Neuronal stem cell (in vitro differentiated cells): ENCODE measurements around the gene HOXC10.

Experiments used
- DNase-seq: peaks from one replicate; pipeline ENCODE4 v3.0.0-alpha.2; 2013; ENCODE audit warnings: low spot score
- H2AFZ ChIP-seq: one replicate; pipeline ENCODE4 v1.6.1; 2013; ENCODE audit warnings: mild to moderate bottlenecking, low read length, inconsistent platforms
- H2AK5ac ChIP-seq: 2 replicates; pipeline ENCODE4 v1.6.1; 2013; ENCODE audit warnings: low read depth, mild to moderate bottlenecking, inconsistent platforms, low read length, moderate library complexity, mixed read lengths
- H2BK120ac ChIP-seq: 2 replicates; pipeline ENCODE4 v1.6.1; 2013; ENCODE audit warnings: low read depth, mild to moderate bottlenecking, inconsistent platforms, low read length, moderate library complexity, mixed read lengths
- H2BK12ac ChIP-seq: one replicate; pipeline ENCODE4 v1.6.1; 2013; ENCODE audit warnings: low read length, inconsistent platforms
- H2BK15ac ChIP-seq: 2 replicates; pipeline ENCODE4 v1.6.1; 2013; ENCODE audit warnings: mild to moderate bottlenecking, low read length, inconsistent platforms, mixed read lengths
- H2BK5ac ChIP-seq: one replicate; pipeline ENCODE4 v1.6.1; 2013; ENCODE audit warnings: inconsistent platforms, mild to moderate bottlenecking, low read length, moderate library complexity
- H3K14ac ChIP-seq: one replicate; pipeline ENCODE4 v1.6.1; 2013; ENCODE audit warnings: low read length, inconsistent platforms
- H3K18ac ChIP-seq: 2 replicates; pipeline ENCODE4 v1.6.1; 2013; ENCODE audit warnings: low read length, inconsistent platforms
- H3K23ac ChIP-seq: 2 replicates; pipeline ENCODE4 v1.6.1; 2013; ENCODE audit warnings: low read depth, mild to moderate bottlenecking, mixed read lengths, low read length, inconsistent platforms; ENCODE audit not compliant: poor library complexity
- H3K27ac ChIP-seq: replicated peaks from 3 replicates; pipeline ENCODE4 v1.5.1; 2013; ENCODE audit warnings: low read length, inconsistent platforms
- H3K27me3 ChIP-seq, 3 experiments: 2 replicates each; pipeline ENCODE4 v1.6.1; 2013; ENCODE audit warnings: low read length in 3 of 3, mild to moderate bottlenecking in 2 of 3, inconsistent platforms in 1 of 3, low read depth in 1 of 3, mixed read lengths in 1 of 3, moderate library complexity in 1 of 3; ENCODE audit not compliant: control insufficient read depth in 3 of 3, insufficient read depth in 3 of 3
- H3K36me3 ChIP-seq, 2 donors: replicated peaks in 1 of 2; 2 replicates each; pipeline ENCODE4 v1.6.1; 2013; ENCODE audit warnings: low read length in 2 of 2; ENCODE audit not compliant: control insufficient read depth in 2 of 2, insufficient read depth in 2 of 2
- H3K4ac ChIP-seq: 2 replicates; pipeline ENCODE4 v1.6.1; 2013; ENCODE audit warnings: inconsistent platforms, mild to moderate bottlenecking, low read length, moderate library complexity
- H3K4me1 ChIP-seq, 2 donors: 1 replicate in 1 of 2; 2 replicates in 1 of 2; pipeline ENCODE4 v1.6.1; 2013; ENCODE audit warnings: low read length in 2 of 2, low read depth in 1 of 2; ENCODE audit not compliant: control insufficient read depth in 2 of 2, insufficient read depth in 1 of 2
- H3K4me2 ChIP-seq: one replicate; pipeline ENCODE4 v1.6.1; 2013; ENCODE audit warnings: mild to moderate bottlenecking, low read length, inconsistent platforms; ENCODE audit not compliant: insufficient read depth, poor library complexity, severe bottlenecking
- H3K4me3 ChIP-seq, 2 donors: 2 replicates each; pipeline ENCODE4 v1.5.1; 2013; ENCODE audit warnings: low read length in 2 of 2, mild to moderate bottlenecking in 2 of 2, inconsistent platforms in 1 of 2, moderate library complexity in 1 of 2
- H3K79me1 ChIP-seq: one replicate; pipeline ENCODE4 v1.6.1; 2013; ENCODE audit warnings: low read depth, mild to moderate bottlenecking, inconsistent platforms, low read length, moderate library complexity
- H3K9ac ChIP-seq: one replicate; pipeline ENCODE4 v1.6.1; 2013; ENCODE audit warnings: mild to moderate bottlenecking, low read depth, low read length, inconsistent platforms; ENCODE audit not compliant: poor library complexity
- H3K9me3 ChIP-seq, 2 donors: replicated peaks in 1 of 2; 2 replicates each; pipeline versions ENCODE3 to v1.6.1; 2013; ENCODE audit warnings: low read length in 2 of 2, mild to moderate bottlenecking in 2 of 2, inconsistent platforms in 1 of 2, low read depth in 1 of 2, mixed read lengths in 1 of 2, moderate library complexity in 1 of 2; ENCODE audit not compliant: control insufficient read depth in 2 of 2, insufficient read depth in 1 of 2
- H4K8ac ChIP-seq: one replicate; pipeline ENCODE4 v1.6.1; 2013; ENCODE audit warnings: low read depth, mild to moderate bottlenecking, inconsistent platforms, low read length, moderate library complexity
- H4K91ac ChIP-seq: one replicate; pipeline ENCODE4 v1.6.1; 2013; ENCODE audit warnings: low read length, low read depth, mild to moderate bottlenecking, inconsistent platforms; ENCODE audit not compliant: poor library complexity
- WGBS, 2 donors: extraction: QIAGEN DNeasy Blood & Tissue Kit; methylation state at CpG; one replicate each; pipeline ENCODE4 v1.1.7; 2013; ENCODE audit warnings: missing lambda C conversion rate in 2 of 2, mixed read lengths in 1 of 2; ENCODE audit not compliant: insufficient read length in 2 of 2, insufficient replicate concordance in 1 of 2; ENCODE audit errors: extremely low coverage in 2 of 2; 5-methylcytosine and 5-hydroxymethylcytosine counted together

The HOXC10 gene

DNA sequence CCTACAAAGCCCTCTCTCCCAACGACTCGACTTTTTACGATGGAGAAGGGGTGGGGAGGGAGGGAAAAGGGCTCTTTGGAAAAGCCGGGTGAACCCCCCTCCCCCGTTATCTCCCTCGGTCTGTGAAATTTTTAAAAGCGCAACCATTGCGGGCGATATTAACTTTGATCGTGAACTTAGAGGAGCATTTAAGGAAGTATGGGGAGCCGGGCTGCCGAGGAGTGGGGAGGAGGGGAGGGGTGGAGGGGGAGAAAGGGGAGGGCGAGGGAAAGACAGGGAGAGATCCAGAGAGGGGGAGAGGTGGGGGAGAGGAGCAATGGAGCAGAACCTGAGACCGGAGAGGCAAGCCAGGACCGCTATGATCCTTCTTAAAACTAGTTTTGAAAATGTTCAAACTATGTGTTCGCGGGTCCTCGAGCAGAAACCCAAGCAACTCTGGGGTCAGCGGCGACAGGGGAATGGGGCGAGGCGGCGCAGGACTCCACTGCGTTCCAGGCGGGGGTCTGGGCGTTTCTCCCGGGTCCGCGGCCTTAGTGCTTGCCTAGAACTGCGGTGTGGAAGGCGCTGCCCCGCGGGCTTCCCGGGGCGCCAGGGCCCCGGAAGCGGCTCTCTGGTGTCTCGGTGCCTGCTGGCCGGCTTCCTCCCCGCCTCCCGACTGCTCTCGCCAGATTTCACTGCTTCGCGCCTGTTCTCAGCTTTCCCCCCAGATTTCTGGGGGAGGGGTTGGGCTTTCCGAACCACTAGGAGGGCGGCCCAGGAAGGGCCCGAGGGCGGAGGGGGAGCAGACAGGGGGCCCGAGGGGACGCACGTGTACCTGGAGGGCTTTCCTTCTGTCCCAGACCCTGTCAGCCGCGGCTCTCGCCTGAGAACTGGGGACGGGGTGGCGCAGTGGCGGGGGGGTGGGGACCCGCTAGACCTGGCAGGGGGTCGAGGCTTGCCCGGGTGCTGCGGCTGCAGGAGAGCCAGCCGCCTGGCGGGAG lies 10.6 kb upstream of the HOXC10 start, which contains the start of gene HOTAIR:
TSS of gene HOTAIR (minus strand) at position 871 of the 980 bp plus-strand sequence.
- no peak within 1 kb of the TSS for H2BK15ac ChIP-seq
- H2BK12ac ChIP-seq = no peak within 1 kb of the TSS
- H3K9me3 ChIP-seq = peaks cover 0 to 18% of the 10 kb centered on the region in 2 donors
- no peak within 1 kb of the TSS for H3K4me3 ChIP-seq
- H2BK120ac ChIP-seq = no peak within 1 kb of the TSS
- H3K27me3 ChIP-seq = peaks cover 63 to 99% (median 99%) of the 10 kb centered on the region in 3 experiments
- no peak within 1 kb of the TSS for H4K91ac ChIP-seq
- no peaks in the 10 kb centered on the region for H3K36me3 ChIP-seq
- H2AK5ac ChIP-seq = no peak within 1 kb of the TSS
- H3K9ac ChIP-seq = no peak within 1 kb of the TSS
- H3K18ac ChIP-seq = peak within 1 kb of the TSS; percentile 16
- no peak within 1 kb of the TSS for H4K8ac ChIP-seq
- H3K14ac ChIP-seq = no peak within 1 kb of the TSS
- peak within 1 kb of the TSS; percentile 61 for H2AFZ ChIP-seq
- DNase-seq = no peak
- no peak within 1 kb of the TSS for H3K4me2 ChIP-seq
- H3K4me1 ChIP-seq = no peaks in the 10 kb centered on the region
- H3K27ac ChIP-seq = no peak within 1 kb of the TSS
- H2BK5ac ChIP-seq = no peak within 1 kb of the TSS
- H3K79me1 ChIP-seq = no peaks in the 10 kb centered on the region
- WGBS, 2 donors = no CpG with 5 or more reads among the region's 63 CpGs
- H3K4ac ChIP-seq = no peak within 1 kb of the TSS
- H3K23ac ChIP-seq = peak within 1 kb of the TSS; percentile 55

DNA sequence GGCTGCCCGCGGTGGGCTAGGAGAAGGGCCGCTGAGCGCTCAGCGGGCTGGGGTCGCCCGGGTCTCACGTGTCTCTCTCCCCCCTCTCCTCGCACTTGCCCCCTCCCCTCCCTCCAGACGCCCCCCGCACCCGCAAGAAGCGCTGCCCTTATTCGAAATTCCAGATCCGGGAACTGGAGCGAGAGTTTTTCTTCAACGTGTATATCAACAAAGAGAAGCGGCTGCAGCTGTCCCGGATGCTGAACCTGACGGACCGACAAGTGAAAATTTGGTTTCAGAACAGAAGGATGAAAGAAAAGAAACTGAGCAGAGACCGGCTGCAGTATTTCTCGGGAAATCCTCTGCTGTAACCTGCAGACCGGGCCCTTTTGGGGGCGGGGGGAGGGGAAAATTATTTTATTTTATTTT lies 9.9 kb upstream of the HOXC10 start:
- Histone ChIP-seq H2BK5ac (no peak overlapping the region), H2AK5ac (no peak overlapping the region), H3K4me3 (no peak overlapping the region), H3K18ac (no peak overlapping the region), H2AFZ (peak overlapping the region; percentile 61), H2BK12ac (no peak overlapping the region), H4K8ac (no peak overlapping the region), H3K9me3 (peaks cover 0 to 18% of the 10 kb centered on the region in 2 donors), H4K91ac (no peak overlapping the region), H3K27me3 (peaks cover 58 to 99% (median 99%) of the 10 kb centered on the region in 3 experiments), H3K14ac (no peak overlapping the region), H2BK15ac (no peak overlapping the region), H3K4me1 (no peaks in the 10 kb centered on the region), H3K4me2 (no peak overlapping the region), H3K9ac (no peak overlapping the region), H3K36me3 (no peaks in the 10 kb centered on the region), H2BK120ac (no peak overlapping the region), H3K23ac (no peak overlapping the region), H3K27ac (no peak overlapping the region), H3K4ac (no peak overlapping the region), H3K79me1 (no peaks in the 10 kb centered on the region)
- no CpG with 5 or more reads among the region's 25 CpGs for WGBS, 2 donors
- no peak for DNase-seq

DNA sequence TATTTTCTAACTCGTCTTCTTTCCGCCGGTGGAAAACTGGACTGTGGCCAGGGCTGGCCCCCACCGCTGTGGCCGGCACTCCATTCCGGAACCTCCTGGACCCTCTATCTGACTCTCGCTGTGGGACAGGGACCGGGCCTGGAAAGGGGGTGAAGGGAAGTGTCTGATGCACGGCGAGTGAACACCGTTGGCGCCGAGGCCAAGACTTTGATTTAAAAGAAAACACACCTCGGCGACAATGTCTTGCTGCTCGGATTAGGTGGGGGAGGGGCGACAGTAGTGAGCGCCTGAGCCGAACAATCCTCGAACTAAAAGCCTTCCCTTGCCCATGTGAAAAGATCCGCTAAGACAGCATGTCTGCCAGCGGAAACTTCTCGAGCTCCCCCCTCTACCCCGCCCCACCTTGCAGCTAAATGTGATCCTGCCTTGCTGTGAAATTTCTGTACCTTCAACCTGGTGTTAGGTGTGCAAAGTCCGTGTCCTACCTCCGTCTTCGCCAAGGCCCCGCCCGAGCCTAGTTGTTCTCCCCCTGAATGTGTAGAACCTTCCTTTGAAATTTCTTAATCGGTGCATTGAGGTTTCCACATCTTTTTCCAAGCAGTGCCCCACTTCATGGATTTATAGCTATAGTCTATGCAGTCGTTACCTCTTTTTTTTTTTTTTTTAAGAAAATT lies 9.3 kb upstream of the HOXC10 start:
- WGBS, 2 donors = no CpG with 5 or more reads among the region's 31 CpGs
- H2BK5ac ChIP-seq = no peak overlapping the region
- no peak overlapping the region for H2AK5ac ChIP-seq
- no peak overlapping the region for H3K4me3 ChIP-seq
- no peak overlapping the region for H3K14ac ChIP-seq
- no peak overlapping the region for H2BK120ac ChIP-seq
- no peaks in the 10 kb centered on the region for H3K79me1 ChIP-seq
- no peak overlapping the region for H2BK12ac ChIP-seq
- H3K36me3 ChIP-seq = no peaks in the 10 kb centered on the region
- peaks cover 57 to 99% (median 97%) of the 10 kb centered on the region in 3 experiments for H3K27me3 ChIP-seq
- H2BK15ac ChIP-seq = no peak overlapping the region
- no peak overlapping the region for H3K4me2 ChIP-seq
- H3K4ac ChIP-seq = no peak overlapping the region
- H3K9ac ChIP-seq = no peak overlapping the region
- no peak overlapping the region for H3K27ac ChIP-seq
- H4K91ac ChIP-seq = no peak overlapping the region
- H3K18ac ChIP-seq = peak overlapping the region; percentile 16
- H4K8ac ChIP-seq = no peak overlapping the region
- no peaks in the 10 kb centered on the region for H3K4me1 ChIP-seq
- H3K9me3 ChIP-seq = peaks cover 0 to 18% of the 10 kb centered on the region in 2 donors
- peak overlapping the region; percentile 55 for H3K23ac ChIP-seq
- no peak overlapping the region for H2AFZ ChIP-seq
- DNase-seq = no peak
